ENCODE data around the gene UBE2R2.
"Not testable (repeated sequence)": the region's sequence is repeated elsewhere in the genome, so short reads cannot be mapped to it uniquely, and the experiment has no call there.

The UBE2R2 gene

DNA sequence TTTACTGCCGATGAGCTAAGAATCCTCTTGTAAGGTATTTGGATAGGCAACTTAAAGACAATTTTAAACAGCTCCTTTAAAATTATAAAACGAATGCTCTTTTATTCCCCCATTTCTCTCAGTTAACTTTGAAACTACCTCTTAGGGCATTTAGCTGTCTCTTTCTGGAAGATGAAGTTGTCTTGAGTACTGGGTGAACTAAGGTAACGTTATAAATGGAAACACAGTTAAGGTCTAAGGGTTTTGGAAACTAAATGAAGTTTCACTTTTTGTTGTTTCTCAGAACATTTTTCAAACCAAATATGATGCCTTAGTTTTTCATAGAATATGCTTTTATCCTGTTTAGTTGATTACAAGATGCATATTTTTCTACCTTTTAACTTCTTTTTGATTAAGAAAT is 6.8 kb downstream of the UBE2R2 start:
- Histone ChIP-seq H3K36me3 (peaks cover 30 to 97% (median 76%) of the 10 kb centered on the region in 11 experiments), H3K27me3 (no peaks in the 10 kb centered on the region), H4K20me1 (peaks cover 91 to 100% (median 100%) of the 10 kb centered on the region in 11 experiments), H3K27ac (no peak overlapping the region), H3K9ac (no peak overlapping the region), H3K4me2 (no peak overlapping the region), H3K9me3 (replicated peaks in 1 of 11) (peaks cover 0 to 20% (median 0%) of the 10 kb centered on the region in 11 experiments; a peak in 4 of 22 replicates), H3K4me1 (peaks cover 26 to 53% (median 29%) of the 10 kb centered on the region in 10 experiments), H3K4me3 (no peak overlapping the region)
- TF ChIP-seq Cebpa-rat (IDR thresholded peaks at IDR 0.05) = no peak

DNA sequence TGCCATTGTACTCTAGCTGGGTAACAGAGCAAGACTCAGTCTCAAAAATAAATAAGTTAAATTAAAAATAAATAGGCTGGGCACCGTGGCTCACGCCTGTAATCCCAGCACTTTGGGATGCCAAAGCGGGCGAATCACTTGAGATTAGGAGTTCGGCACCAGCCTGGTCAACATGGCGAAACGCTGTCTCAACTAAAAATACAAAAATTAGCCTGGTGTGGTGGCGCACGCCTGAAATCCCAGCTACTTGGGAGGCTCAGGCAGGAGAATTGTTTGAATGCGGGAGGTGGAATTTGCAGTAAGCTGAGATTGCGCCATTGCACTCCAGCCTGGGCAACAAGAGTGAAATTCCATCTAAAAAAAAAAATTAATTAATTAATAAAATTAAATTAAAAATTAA is 10.3 kb downstream of the UBE2R2 start:
- Histone ChIP-seq H3K9me3 (replicated peaks in 1 of 11) (peaks cover 0 to 20% (median 0%) of the 10 kb centered on the region in 11 experiments; a peak in 4 of 22 replicates), H3K4me1 (peaks cover 0 to 40% (median 1%) of the 10 kb centered on the region in 10 experiments; a peak in 9 of 20 replicates), H4K20me1 (peaks cover 87 to 100% (median 99%) of the 10 kb centered on the region in 11 experiments), H3K36me3 (peaks cover 35 to 99% (median 88%) of the 10 kb centered on the region in 11 experiments)
- H3K27me3 ChIP-seq, H3K27ac ChIP-seq, H3K4me3 ChIP-seq, H3K4me2 ChIP-seq, H3K9ac ChIP-seq: not testable (repeated sequence)

DNA sequence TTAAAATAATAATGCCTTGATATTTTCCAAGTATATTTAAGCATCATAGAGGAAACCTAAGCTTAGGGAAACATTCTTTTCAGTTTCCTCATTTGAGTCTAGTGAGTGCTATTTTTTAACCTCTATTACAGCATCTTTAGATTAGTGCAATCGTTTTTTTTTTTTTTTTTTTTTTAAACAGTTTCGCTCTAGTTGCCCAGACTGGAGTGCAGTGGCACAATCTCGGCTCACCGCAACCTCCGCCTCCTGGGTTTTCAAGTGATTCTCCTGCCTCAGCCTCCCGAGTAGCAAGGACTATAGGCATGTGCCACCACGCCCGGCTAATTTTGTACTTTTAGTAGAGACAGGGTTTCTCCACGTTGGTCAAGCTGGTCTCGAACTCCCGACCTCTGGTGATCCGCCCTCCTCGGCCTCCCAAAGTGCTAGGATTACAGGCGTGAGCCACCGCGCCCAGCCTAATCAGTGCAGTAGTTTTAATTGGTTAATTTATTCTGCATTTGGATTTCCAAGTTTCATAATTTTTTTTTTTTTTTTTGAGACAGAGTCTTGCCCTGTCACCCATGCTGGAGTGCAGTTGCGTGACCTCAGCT is 12.8 kb downstream of the UBE2R2 start:
- H3K27me3 ChIP-seq, H3K9ac ChIP-seq, H3K4me2 ChIP-seq, H3K4me3 ChIP-seq: not testable (repeated sequence)
- H3K9me3 ChIP-seq (replicated peaks in 1 of 11) = peaks cover 0 to 15% (median 0%) of the 10 kb centered on the region in 11 experiments; a peak in 2 of 22 replicates
- H3K27ac ChIP-seq = peak overlapping the region in 2 of 11 experiments; percentile 14 to 46; a peak in 3 of 22 replicates
- peaks cover 80 to 100% (median 98%) of the 10 kb centered on the region in 11 experiments; a peak in 21 of 22 replicates for H4K20me1 ChIP-seq
- H3K36me3 ChIP-seq = peaks cover 22 to 95% (median 74%) of the 10 kb centered on the region in 11 experiments
- H3K4me1 ChIP-seq = peaks cover 0 to 43% (median 6%) of the 10 kb centered on the region in 10 experiments; a peak in 11 of 20 replicates

DNA sequence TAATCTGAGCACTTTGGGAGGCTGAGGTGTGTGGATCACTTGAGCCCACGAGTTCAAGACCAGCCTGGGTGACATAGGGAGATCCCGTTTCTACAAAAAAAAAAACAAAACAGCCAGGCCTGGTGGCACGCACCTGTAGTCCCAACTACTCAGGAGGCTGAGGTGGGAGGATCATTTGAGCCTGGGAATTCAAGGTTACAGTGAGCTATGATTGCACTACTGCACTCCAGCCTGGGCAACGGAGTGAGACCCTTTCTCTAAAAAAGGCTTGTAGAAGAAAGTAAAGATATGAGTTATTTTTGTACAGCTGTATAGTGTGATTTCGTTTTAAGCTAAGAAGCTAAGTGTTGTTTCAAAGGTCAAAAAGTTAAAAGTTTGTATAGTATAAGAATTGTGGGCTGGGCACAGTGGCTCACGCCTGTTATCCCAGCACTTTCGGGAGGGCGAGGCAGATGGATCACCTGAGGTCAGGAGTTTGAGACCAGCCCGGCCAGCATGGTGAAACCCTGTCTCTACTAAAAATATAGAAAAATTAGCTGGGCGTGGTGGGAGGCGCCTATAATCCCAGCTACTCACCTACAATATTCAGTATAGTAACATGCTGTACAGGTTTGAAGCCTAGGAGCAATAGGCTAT is 18.8 kb downstream of the UBE2R2 start:
- no peak for TF ChIP-seq Cebpa-rat (IDR thresholded peaks at IDR 0.05)
- H3K4me3 ChIP-seq = peak overlapping the region in 1 of 10 experiments; percentile 15; a peak in 1 of 20 replicates
- H3K4me1 ChIP-seq = peaks cover 4 to 84% (median 45%) of the 10 kb centered on the region in 10 experiments; a peak in 19 of 20 replicates
- peaks cover 66 to 100% (median 98%) of the 10 kb centered on the region in 11 experiments; a peak in 21 of 22 replicates for H4K20me1 ChIP-seq
- H3K4me2 ChIP-seq = peak overlapping the region in 10 of 11 experiments; percentile 14 to 77 (median 66); a peak in 19 of 22 replicates
- peaks cover 17 to 85% (median 51%) of the 10 kb centered on the region in 11 experiments; a peak in 20 of 22 replicates for H3K36me3 ChIP-seq
- peak overlapping the region; percentile 18 to 68 (median 48); a peak in 14 of 22 replicates for H3K9ac ChIP-seq
- H3K27ac ChIP-seq = peak overlapping the region; percentile 64 to 86 (median 74); a peak in 21 of 22 replicates
- H3K27me3 ChIP-seq = no peaks in the 10 kb centered on the region
- peaks cover 0 to 8% (median 0%) of the 10 kb centered on the region in 11 experiments; a peak in 1 of 22 replicates for H3K9me3 ChIP-seq (replicated peaks in 1 of 11)

DNA sequence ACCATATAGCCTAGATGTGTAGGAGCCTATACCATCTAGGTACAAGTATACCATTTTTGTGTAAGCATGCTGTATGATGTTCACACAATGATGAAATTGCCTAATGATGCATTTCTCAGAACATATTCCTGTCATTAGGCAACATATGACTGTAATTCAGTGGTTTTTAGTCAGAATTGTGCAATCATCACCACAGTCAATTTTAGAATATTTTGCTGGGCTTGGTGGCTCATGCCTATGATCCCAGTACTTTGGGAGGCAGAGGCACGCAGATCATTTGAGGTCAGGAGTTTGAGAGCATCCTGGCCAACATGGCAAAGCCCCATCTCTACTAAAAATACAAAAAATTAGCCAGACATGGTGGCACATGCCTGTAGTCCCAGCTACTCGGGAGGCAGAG is 19.3 kb downstream of the UBE2R2 start:
- Histone ChIP-seq H3K4me2 (peak overlapping the region in 10 of 11 experiments; percentile 14 to 77 (median 66); a peak in 19 of 22 replicates), H3K4me3 (0 out of 20 replicates have a peak overlapping the region, but pooled peaks of 1 of the 10 experiments have one; percentile 15), H3K27ac (peak overlapping the region; percentile 64 to 86 (median 74); a peak in 21 of 22 replicates), H4K20me1 (peaks cover 67 to 100% (median 98%) of the 10 kb centered on the region in 11 experiments; a peak in 21 of 22 replicates), H3K9ac (peak overlapping the region in 9 of 11 experiments; percentile 4 to 68 (median 49); a peak in 11 of 22 replicates), H3K36me3 (peaks cover 17 to 85% (median 52%) of the 10 kb centered on the region in 11 experiments; a peak in 20 of 22 replicates), H3K4me1 (peaks cover 4 to 84% (median 45%) of the 10 kb centered on the region in 10 experiments; a peak in 19 of 20 replicates)
- H3K27me3 ChIP-seq; H3K9me3 ChIP-seq (replicated peaks in 1 of 11): not testable (repeated sequence)
- peak; percentile 36 to 94 (median 79); a peak in 18 of 22 replicates for TF ChIP-seq Cebpa-rat (IDR thresholded peaks at IDR 0.05)

DNA sequence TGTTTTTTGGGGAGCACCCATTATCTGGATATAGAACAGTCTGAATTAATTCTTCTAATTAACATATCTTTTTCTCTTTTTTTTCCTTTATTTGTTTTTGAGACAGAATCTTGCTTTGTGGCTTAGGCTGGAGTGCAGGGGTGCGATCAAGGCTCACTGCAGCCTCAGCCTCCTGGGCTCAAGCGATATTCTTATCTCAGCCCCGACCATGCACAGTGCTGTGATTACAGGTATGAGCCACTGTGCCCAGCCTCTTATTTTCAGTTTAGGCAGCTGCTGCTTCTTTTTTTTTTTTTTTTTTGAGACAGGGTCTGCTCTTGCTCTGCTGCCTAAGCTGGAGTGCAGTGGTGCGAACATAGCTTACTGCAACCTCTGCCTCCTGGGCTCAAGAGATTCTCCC is 20.2 kb downstream of the UBE2R2 start:
- peak overlapping the region in 8 of 11 experiments; percentile 6 to 77 (median 62); a peak in 14 of 22 replicates for H3K4me2 ChIP-seq
- TF ChIP-seq Cebpa-rat (IDR thresholded peaks at IDR 0.05) = no peak
- peaks cover 0 to 8% (median 0%) of the 10 kb centered on the region in 11 experiments; a peak in 1 of 22 replicates for H3K9me3 ChIP-seq (replicated peaks in 1 of 11)
- peak overlapping the region in 6 of 11 experiments; percentile 22 to 53 (median 42); a peak in 8 of 22 replicates for H3K9ac ChIP-seq
- H3K36me3 ChIP-seq = peaks cover 11 to 85% (median 50%) of the 10 kb centered on the region in 11 experiments; a peak in 20 of 22 replicates
- no peak overlapping the region for H3K4me3 ChIP-seq
- peaks cover 68 to 100% (median 98%) of the 10 kb centered on the region in 11 experiments; a peak in 21 of 22 replicates for H4K20me1 ChIP-seq
- H3K27me3 ChIP-seq = no peaks in the 10 kb centered on the region
- H3K4me1 ChIP-seq = peaks cover 4 to 92% (median 45%) of the 10 kb centered on the region in 10 experiments; a peak in 19 of 20 replicates
- peak overlapping the region; percentile 43 to 86 (median 74); a peak in 19 of 22 replicates for H3K27ac ChIP-seq

DNA sequence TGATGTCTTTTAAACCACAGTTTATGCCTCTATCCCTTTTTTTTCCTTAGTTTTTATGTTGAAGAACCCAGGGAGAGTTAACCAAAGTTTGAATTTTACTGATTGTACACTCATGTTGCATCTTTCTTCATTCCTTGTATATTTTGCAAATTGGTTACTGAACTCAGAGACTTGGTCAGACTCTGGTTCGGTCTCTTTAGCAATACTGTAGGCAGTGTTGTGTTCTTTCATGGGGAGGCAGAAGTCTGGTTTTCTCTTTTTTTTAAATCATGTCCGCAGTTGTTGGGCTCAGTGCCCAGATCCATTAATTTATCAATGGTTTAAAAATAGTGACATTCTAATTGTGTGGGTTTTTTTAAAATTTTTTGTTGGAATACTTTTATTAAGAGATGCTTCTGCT is 23.4 kb downstream of the UBE2R2 start:
- Histone ChIP-seq H4K20me1 (peaks cover 65 to 100% (median 99%) of the 10 kb centered on the region in 11 experiments; a peak in 21 of 22 replicates), H3K9me3 (replicated peaks in 1 of 11) (peaks cover 0 to 8% (median 0%) of the 10 kb centered on the region in 11 experiments; a peak in 2 of 22 replicates), H3K4me1 (peaks cover 4 to 100% (median 46%) of the 10 kb centered on the region in 10 experiments; a peak in 19 of 20 replicates), H3K4me3 (no peak overlapping the region), H3K9ac (no peak overlapping the region), H3K36me3 (peaks cover 11 to 84% (median 53%) of the 10 kb centered on the region in 11 experiments; a peak in 21 of 22 replicates), H3K27ac (peak overlapping the region in 4 of 11 experiments; percentile 10 to 81 (median 18); a peak in 6 of 22 replicates), H3K4me2 (peak overlapping the region in 3 of 11 experiments; percentile 9 to 77 (median 33); a peak in 4 of 22 replicates), H3K27me3 (no peaks in the 10 kb centered on the region)
- no peak for TF ChIP-seq Cebpa-rat (IDR thresholded peaks at IDR 0.05)

DNA sequence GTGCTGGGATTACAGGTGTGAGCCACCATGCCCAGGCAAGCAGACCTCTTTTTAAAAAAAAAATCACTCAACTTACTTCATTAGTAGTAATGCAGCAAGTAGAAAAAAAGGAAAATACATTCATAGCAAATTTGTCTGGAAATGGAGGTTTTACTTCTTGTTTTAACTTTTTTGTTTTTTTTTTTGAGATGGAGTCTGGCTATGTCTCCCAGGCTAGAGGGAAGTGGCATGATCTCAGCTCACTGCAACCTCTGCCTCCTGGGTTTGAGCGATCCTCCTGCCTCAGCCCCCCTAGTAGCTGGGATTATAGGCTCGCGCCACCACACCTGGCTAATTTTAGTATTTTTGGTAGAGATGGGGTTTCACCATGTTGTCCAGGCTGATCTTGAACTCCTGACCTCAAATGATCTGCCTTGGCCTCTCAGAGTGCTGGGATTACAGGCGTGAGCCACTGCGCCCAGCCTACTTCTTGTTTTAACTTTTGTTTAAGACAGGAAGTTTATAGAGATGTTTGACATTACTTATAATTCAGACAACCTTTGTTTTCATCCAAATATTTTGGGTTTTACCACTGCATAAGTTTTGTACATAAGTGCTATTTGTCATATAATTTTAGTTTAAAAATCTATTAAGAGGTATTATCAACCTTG is 26.5 kb downstream of the UBE2R2 start:
- Histone ChIP-seq H3K4me2 (peak overlapping the region in 5 of 11 experiments; percentile 8 to 87 (median 73); a peak in 9 of 22 replicates), H3K36me3 (peaks cover 11 to 66% (median 37%) of the 10 kb centered on the region in 11 experiments; a peak in 20 of 22 replicates), H3K27me3 (no peaks in the 10 kb centered on the region), H3K4me1 (peaks cover 14 to 95% (median 37%) of the 10 kb centered on the region in 10 experiments), H3K4me3 (no peak overlapping the region), H3K27ac (peak overlapping the region in 6 of 11 experiments; percentile 8 to 77 (median 62); a peak in 10 of 22 replicates), H4K20me1 (peaks cover 82 to 100% (median 99%) of the 10 kb centered on the region in 11 experiments), H3K9ac (peak overlapping the region in 4 of 11 experiments; percentile 7 to 54 (median 41); a peak in 5 of 22 replicates), H3K9me3 (replicated peaks in 1 of 11) (peaks cover 0 to 4% (median 0%) of the 10 kb centered on the region in 11 experiments; a peak in 1 of 22 replicates)
- no peak for TF ChIP-seq Cebpa-rat (IDR thresholded peaks at IDR 0.05)
